ENCODE measurements around the gene CFAP57.

The CFAP57 gene

GRCh38 chr1:43238991-43239469 is 66.9 kb downstream of the CFAP57 start:
- H3K4me1 ChIP-seq (ENCODE audit: control insufficient read depth, insufficient read depth, low read length), result no peaks in the 10 kb centered on the region; the same call in 1 of the 2 replicates
- H3K9ac ChIP-seq (ENCODE audit: low read length), result no peak overlapping the region
- H3K4me3 ChIP-seq (ENCODE audit: low read depth, low read length), result no peak overlapping the region
- H3K27me3 ChIP-seq (ENCODE audit: control insufficient read depth, insufficient read depth, low read length), result no peaks in the 10 kb centered on the region
- H3K36me3 ChIP-seq (ENCODE audit: control insufficient read depth, insufficient read depth, low read length), result no peaks in the 10 kb centered on the region
- no peaks in the 10 kb centered on the region for H3K9me3 ChIP-seq (ENCODE audit: control insufficient read depth, insufficient read depth, low read depth, low read length)
- no peak overlapping the region for H3K27ac ChIP-seq (ENCODE audit: low read depth, low read length)

- Histone ChIP-seq H3K4me1 (ENCODE audit: control insufficient read depth, insufficient read depth, low read length) (no peaks in the 10 kb centered on the region; the same call in 1 of the 2 replicates), H3K4me3 (ENCODE audit: low read depth, low read length) (no peak overlapping the region)
These were observed 67.4 kb downstream of the CFAP57 start for GRCh38 chr1:43239484-43239883.

DNA sequence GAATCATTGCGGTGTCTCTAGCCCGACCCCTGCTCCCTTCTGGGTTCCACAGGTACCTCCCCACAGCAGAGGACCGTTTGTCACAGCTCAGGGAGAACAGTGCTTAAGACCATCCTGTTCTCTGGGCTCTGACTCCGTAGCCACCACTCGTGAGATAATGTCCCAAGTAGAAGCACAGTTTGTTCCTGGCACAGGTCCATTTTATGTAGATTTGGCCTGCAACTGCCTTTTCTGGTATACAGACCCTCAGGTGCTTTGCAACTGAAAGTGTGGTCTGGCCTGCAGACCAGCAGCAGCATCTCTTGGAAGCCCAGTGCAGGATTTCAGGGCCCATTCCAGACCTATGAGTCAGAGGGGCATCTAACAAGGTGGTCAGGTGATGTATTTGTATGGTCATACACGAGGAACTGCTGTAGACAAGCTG is 69.3 kb downstream of the CFAP57 start:
- H3K9me3 ChIP-seq (ENCODE audit: control insufficient read depth, insufficient read depth, low read depth, low read length), result peaks cover 14% of the 10 kb centered on the region
- no peaks in the 10 kb centered on the region for H3K27me3 ChIP-seq (ENCODE audit: control insufficient read depth, insufficient read depth, low read length)
- H3K9ac ChIP-seq (ENCODE audit: low read length), result no peak overlapping the region
- no peak overlapping the region for H3K4me3 ChIP-seq (ENCODE audit: low read depth, low read length)
- no peaks in the 10 kb centered on the region; the same call in 1 of the 2 replicates for H3K4me1 ChIP-seq (ENCODE audit: control insufficient read depth, insufficient read depth, low read length)
- no peak overlapping the region for H3K27ac ChIP-seq (ENCODE audit: low read depth, low read length)
- H3K36me3 ChIP-seq (ENCODE audit: control insufficient read depth, insufficient read depth, low read length), result no peaks in the 10 kb centered on the region

More at GRCh38 chr1:43239484-43239883, 67.4 kb downstream of the CFAP57 start:
- H3K9me3 ChIP-seq (ENCODE audit: control insufficient read depth, insufficient read depth, low read depth, low read length), result no peaks in the 10 kb centered on the region
- H3K27ac ChIP-seq (ENCODE audit: low read depth, low read length), result no peak overlapping the region
- no peak overlapping the region for H3K9ac ChIP-seq (ENCODE audit: low read length)
- H3K27me3 ChIP-seq (ENCODE audit: control insufficient read depth, insufficient read depth, low read length), result no peaks in the 10 kb centered on the region
- H3K36me3 ChIP-seq (ENCODE audit: control insufficient read depth, insufficient read depth, low read length), result no peaks in the 10 kb centered on the region

DNA sequence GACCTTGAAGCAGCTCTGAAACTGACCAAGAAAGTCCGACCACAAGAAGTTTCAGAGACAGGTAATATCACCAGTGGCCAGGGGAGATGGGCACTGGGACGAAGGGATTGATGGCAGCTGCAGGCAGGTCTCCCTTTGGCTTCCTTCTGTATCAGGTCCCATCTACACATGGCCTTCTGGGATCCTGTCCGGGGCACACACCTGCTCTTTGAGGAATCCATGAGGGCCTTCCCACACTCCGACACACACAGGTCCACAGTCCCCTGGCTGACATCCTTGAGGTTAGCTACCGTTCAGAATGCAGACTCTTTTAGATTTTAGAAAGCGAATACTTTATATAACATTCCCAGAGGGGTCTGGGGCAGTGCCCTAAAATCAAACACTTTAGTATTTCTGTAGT is 71.2 kb downstream of the CFAP57 start:
- no peaks in the 10 kb centered on the region for H3K27me3 ChIP-seq (ENCODE audit: control insufficient read depth, insufficient read depth, low read length)
- no peak overlapping the region for H3K4me3 ChIP-seq (ENCODE audit: low read depth, low read length)
- H3K27ac ChIP-seq (ENCODE audit: low read depth, low read length), result no peak overlapping the region
- no peaks in the 10 kb centered on the region for H3K36me3 ChIP-seq (ENCODE audit: control insufficient read depth, insufficient read depth, low read length)
- peaks cover 27% of the 10 kb centered on the region for H3K9me3 ChIP-seq (ENCODE audit: control insufficient read depth, insufficient read depth, low read depth, low read length)
- no peaks in the 10 kb centered on the region; the same call in 1 of the 2 replicates for H3K4me1 ChIP-seq (ENCODE audit: control insufficient read depth, insufficient read depth, low read length)
- no peak overlapping the region for H3K9ac ChIP-seq (ENCODE audit: low read length)

- Histone ChIP-seq H3K27ac (ENCODE audit: low read depth, low read length) (no peak overlapping the region), H3K27me3 (ENCODE audit: control insufficient read depth, insufficient read depth, low read length) (no peaks in the 10 kb centered on the region), H3K4me1 (ENCODE audit: control insufficient read depth, insufficient read depth, low read length) (no peaks in the 10 kb centered on the region), H3K9me3 (ENCODE audit: control insufficient read depth, insufficient read depth, low read depth, low read length) (peaks cover 49% of the 10 kb centered on the region), H3K9ac (ENCODE audit: low read length) (no peak overlapping the region), H3K36me3 (ENCODE audit: control insufficient read depth, insufficient read depth, low read length) (no peaks in the 10 kb centered on the region), H3K4me3 (ENCODE audit: low read depth, low read length) (no peak overlapping the region)
These were observed 74.5 kb downstream of the CFAP57 start for GRCh38 chr1:43246466-43247213.

DNA sequence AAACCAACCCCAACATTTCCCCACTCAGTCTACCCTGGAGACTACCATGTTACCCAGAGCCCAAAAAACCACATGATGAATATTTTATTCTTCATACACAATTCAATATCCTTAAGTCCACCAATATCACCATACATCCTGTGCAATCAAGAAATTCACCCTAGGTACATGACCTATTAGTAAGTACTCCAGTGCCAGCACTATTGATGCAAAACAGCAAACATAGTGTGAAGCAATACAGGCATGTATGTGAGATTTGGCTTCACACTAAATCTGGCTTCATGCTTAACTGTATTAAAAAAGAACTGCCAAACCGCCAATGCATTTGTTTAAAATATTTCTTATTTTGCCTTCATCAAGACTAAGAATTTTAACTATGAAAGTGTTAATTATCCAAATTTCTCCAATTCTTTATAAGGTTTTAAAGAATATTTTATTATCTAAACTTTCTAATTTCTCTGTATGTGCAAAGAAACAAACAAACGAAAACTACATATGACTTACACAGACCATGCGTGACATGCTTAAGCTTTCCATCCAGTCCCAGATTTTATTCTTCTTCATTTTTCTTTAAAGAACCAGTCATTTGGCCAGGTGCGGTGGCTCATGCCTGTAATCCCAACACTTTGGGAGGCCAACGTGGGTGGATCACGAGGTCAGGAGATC is 75.3 kb downstream of the CFAP57 start:
- no peak overlapping the region for H3K4me3 ChIP-seq (ENCODE audit: low read depth, low read length)
- no peak overlapping the region for H3K9ac ChIP-seq (ENCODE audit: low read length)
- H3K27ac ChIP-seq (ENCODE audit: low read depth, low read length), result no peak overlapping the region
- no peaks in the 10 kb centered on the region for H3K4me1 ChIP-seq (ENCODE audit: control insufficient read depth, insufficient read depth, low read length)
- no peaks in the 10 kb centered on the region for H3K36me3 ChIP-seq (ENCODE audit: control insufficient read depth, insufficient read depth, low read length)
- H3K27me3 ChIP-seq (ENCODE audit: control insufficient read depth, insufficient read depth, low read length), result no peaks in the 10 kb centered on the region
- peaks cover 51% of the 10 kb centered on the region for H3K9me3 ChIP-seq (ENCODE audit: control insufficient read depth, insufficient read depth, low read depth, low read length)

DNA sequence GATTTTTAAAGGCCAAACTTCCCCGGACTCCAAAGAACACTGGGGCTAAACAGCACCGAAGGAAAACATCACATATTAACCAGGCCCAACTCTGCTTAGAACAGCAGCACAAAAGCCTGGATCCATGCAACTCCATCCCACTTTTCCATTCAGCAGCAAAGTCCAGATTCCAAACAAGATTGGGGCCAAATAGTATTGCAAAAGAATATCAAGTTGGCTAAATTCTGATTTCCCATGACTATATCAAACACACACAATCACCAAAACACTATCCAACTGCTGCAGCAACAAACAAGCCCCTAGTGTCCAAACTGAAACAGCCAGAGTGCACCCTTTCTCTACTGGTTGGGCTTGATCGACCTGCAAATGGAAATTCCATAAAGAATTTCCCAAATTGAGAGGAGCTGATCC is 78.2 kb downstream of the CFAP57 start:
- H3K4me1 ChIP-seq (ENCODE audit: control insufficient read depth, insufficient read depth, low read length), result no peaks in the 10 kb centered on the region
- no peaks in the 10 kb centered on the region for H3K36me3 ChIP-seq (ENCODE audit: control insufficient read depth, insufficient read depth, low read length)
- H3K27me3 ChIP-seq (ENCODE audit: control insufficient read depth, insufficient read depth, low read length), result no peaks in the 10 kb centered on the region
- no peak overlapping the region for H3K9ac ChIP-seq (ENCODE audit: low read length)
- peaks cover 47% of the 10 kb centered on the region for H3K9me3 ChIP-seq (ENCODE audit: control insufficient read depth, insufficient read depth, low read depth, low read length)
- H3K27ac ChIP-seq (ENCODE audit: low read depth, low read length), result no peak overlapping the region
- no peak overlapping the region for H3K4me3 ChIP-seq (ENCODE audit: low read depth, low read length)

DNA sequence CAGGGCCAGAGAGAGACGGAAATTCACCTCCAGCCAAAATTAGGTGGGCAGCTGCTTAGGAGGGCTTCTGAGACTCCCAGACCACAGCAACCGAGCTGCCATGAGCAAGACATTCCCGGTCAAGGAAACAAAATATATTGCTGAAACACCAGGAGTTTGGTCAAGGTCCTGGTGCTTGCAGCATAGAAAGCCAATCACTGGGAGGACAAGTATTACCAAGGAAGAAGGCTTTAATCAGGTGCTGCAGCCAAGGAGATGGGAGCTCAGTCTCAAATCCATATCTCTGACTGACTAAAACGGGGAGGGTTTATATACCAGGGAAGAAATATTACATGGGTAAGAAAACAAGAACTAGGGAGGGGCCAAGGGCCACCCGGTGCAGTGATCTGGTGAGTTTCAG is 78.9 kb downstream of the CFAP57 start:
- Histone ChIP-seq H3K9ac (ENCODE audit: low read length) (no peak overlapping the region), H3K9me3 (ENCODE audit: control insufficient read depth, insufficient read depth, low read depth, low read length) (peaks cover 41% of the 10 kb centered on the region), H3K4me3 (ENCODE audit: low read depth, low read length) (no peak overlapping the region), H3K4me1 (ENCODE audit: control insufficient read depth, insufficient read depth, low read length) (no peaks in the 10 kb centered on the region), H3K27ac (ENCODE audit: low read depth, low read length) (no peak overlapping the region), H3K27me3 (ENCODE audit: control insufficient read depth, insufficient read depth, low read length) (no peaks in the 10 kb centered on the region), H3K36me3 (ENCODE audit: control insufficient read depth, insufficient read depth, low read length) (no peaks in the 10 kb centered on the region)

DNA sequence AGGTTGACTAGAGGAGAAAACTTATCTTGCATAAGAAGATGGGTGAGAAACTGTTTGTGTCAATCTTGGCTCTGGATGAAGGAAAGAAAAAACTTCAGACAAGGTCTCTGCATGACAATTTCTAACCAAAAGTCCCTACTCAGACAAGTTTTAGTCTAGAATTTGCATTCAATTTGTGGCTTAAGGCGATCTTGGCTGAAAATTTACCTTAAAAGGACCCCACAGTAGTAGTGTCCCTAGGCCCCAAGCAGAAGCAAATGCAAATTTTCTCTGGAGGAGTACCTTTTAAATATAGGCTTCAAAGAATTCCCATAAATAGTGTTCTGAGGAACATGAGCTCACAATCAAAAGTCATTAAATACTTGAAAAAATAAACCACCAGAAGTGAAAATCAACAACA is 80.1 kb downstream of the CFAP57 start:
- peaks cover 34% of the 10 kb centered on the region for H3K9me3 ChIP-seq (ENCODE audit: control insufficient read depth, insufficient read depth, low read depth, low read length)
- H3K27me3 ChIP-seq (ENCODE audit: control insufficient read depth, insufficient read depth, low read length), result 0 out of 2 replicates have a peak, but pooled peaks cover 2% of the 10 kb centered on the region
- no peaks in the 10 kb centered on the region for H3K4me1 ChIP-seq (ENCODE audit: control insufficient read depth, insufficient read depth, low read length)
- no peaks in the 10 kb centered on the region for H3K36me3 ChIP-seq (ENCODE audit: control insufficient read depth, insufficient read depth, low read length)
- no peak overlapping the region for H3K27ac ChIP-seq (ENCODE audit: low read depth, low read length)
- H3K9ac ChIP-seq (ENCODE audit: low read length), result no peak overlapping the region
- no peak overlapping the region for H3K4me3 ChIP-seq (ENCODE audit: low read depth, low read length)

GRCh38 chr1:43253173-43253572 is 81.0 kb downstream of the CFAP57 start:
- Histone ChIP-seq H3K9ac (ENCODE audit: low read length) (no peak overlapping the region), H3K4me3 (ENCODE audit: low read depth, low read length) (no peak overlapping the region), H3K27me3 (ENCODE audit: control insufficient read depth, insufficient read depth, low read length) (0 out of 2 replicates have a peak, but pooled peaks cover 2% of the 10 kb centered on the region), H3K9me3 (ENCODE audit: control insufficient read depth, insufficient read depth, low read depth, low read length) (peaks cover 37% of the 10 kb centered on the region), H3K4me1 (ENCODE audit: control insufficient read depth, insufficient read depth, low read length) (no peaks in the 10 kb centered on the region), H3K27ac (ENCODE audit: low read depth, low read length) (no peak overlapping the region), H3K36me3 (ENCODE audit: control insufficient read depth, insufficient read depth, low read length) (no peaks in the 10 kb centered on the region)

DNA sequence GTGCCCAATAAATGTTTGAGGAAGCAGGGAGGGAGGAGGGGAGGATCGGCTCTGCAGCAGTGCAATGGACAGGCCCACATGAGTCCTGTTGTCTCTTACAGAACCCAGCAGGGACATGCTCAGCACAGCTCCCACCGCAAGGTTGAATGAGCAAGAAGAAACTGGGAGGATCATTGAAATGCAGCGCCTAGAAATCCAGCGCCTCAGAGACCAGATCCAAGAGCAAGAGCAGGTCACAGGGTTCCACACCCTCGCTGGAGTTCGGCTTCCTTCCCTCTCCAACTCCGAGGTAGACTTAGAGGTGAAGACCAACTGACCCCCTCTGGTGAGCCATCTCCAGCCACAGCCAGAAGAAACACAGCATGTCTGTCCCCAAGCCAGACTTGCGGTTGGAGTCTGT is 81.7 kb downstream of the CFAP57 start:
- Histone ChIP-seq H3K36me3 (ENCODE audit: control insufficient read depth, insufficient read depth, low read length) (no peaks in the 10 kb centered on the region), H3K4me3 (ENCODE audit: low read depth, low read length) (no peak overlapping the region), H3K4me1 (ENCODE audit: control insufficient read depth, insufficient read depth, low read length) (no peaks in the 10 kb centered on the region), H3K9me3 (ENCODE audit: control insufficient read depth, insufficient read depth, low read depth, low read length) (peaks cover 43% of the 10 kb centered on the region), H3K27ac (ENCODE audit: low read depth, low read length) (no peak overlapping the region), H3K9ac (ENCODE audit: low read length) (no peak overlapping the region), H3K27me3 (ENCODE audit: control insufficient read depth, insufficient read depth, low read length) (0 out of 2 replicates have a peak, but pooled peaks cover 2% of the 10 kb centered on the region)

Measured in HUES6 (cell line).